ENCODE measurements around the gene ESRRA.

ESRRA gene

GRCh38 chr11:64275031-64275800, 30.1 kb upstream of the ESRRA start:
- ATAC-seq (no peak), DNase-seq (no peak)

GRCh38 chr11:64275841-64276240, 29.5 kb upstream of the ESRRA start:
- ATAC-seq, result no peak
- DNase-seq, result no peak

- ATAC-seq (no peak), DNase-seq (no peak)
Observed at GRCh38 chr11:64276653-64277431, 28.5 kb upstream of the ESRRA start.

- ATAC-seq (peak; percentile 19), DNase-seq (no peak)
Observed at GRCh38 chr11:64278576-64279190, 26.6 kb upstream of the ESRRA start.

GRCh38 chr11:64281957-64282770, 23.2 kb upstream of the ESRRA start:
- ATAC-seq (no peak), DNase-seq (no peak)

- ATAC-seq, result no peak
- no peak for DNase-seq
Observed at GRCh38 chr11:64283092-64283491, 22.2 kb upstream of the ESRRA start.

GRCh38 chr11:64284048-64284961, 21.0 kb upstream of the ESRRA start, which contains the start of gene BAD:
BAD (minus strand) TSS chr11:64284665; CDS start chr11:64284368, 297 bp downstream.
- ATAC-seq, result peak; percentile 93
- DNase-seq, result peak; percentile 95

- DNase-seq (peak; percentile 95), ATAC-seq (peak; percentile 58)
Observed at GRCh38 chr11:64284962-64285884, 20.1 kb upstream of the ESRRA start, which contains the start of gene GPR137. GPR137 (plus strand) TSS chr11:64285848; CDS start chr11:64286525, 677 bp downstream.

GRCh38 chr11:64285885-64286800, 19.2 kb upstream of the ESRRA start:
- no peak for DNase-seq
- no peak for ATAC-seq

- ATAC-seq, result no peak
- DNase-seq, result no peak
Observed at GRCh38 chr11:64286801-64287159, 18.5 kb upstream of the ESRRA start.

- DNase-seq (no peak), ATAC-seq (no peak)
Observed at GRCh38 chr11:64287676-64288352, 17.5 kb upstream of the ESRRA start.

GRCh38 chr11:64288353-64288750, 17.0 kb upstream of the ESRRA start:
- DNase-seq (no peak), ATAC-seq (no peak)

- ATAC-seq, result no peak
- DNase-seq, result no peak
Observed at GRCh38 chr11:64289002-64289564, 16.2 kb upstream of the ESRRA start.

GRCh38 chr11:64290352-64291261, 14.7 kb upstream of the ESRRA start:
- DNase-seq, result no peak

GRCh38 chr11:64291262-64291751, 14.0 kb upstream of the ESRRA start, which contains the start of gene KCNK4:
KCNK4 (plus strand) TSS chr11:64291302; CDS start chr11:64293019, 1,717 bp downstream.
- DNase-seq, result no peak
- ATAC-seq, result no peak

More at GRCh38 chr11:64290352-64291261, 14.7 kb upstream of the ESRRA start:
- no peak for ATAC-seq

GRCh38 chr11:64291752-64292459, 13.4 kb upstream of the ESRRA start:
- ATAC-seq, result peak; percentile 34
- DNase-seq, result no peak

All from stimulated activated naive CD8-positive, alpha-beta T cell treated with anti-CD3 and anti-CD28 coated beads, Interleukin-15, Interleukin-2, amounts not matched to agents 100 U/mL and 50 U/mL, for 24 hours (primary cell).